ENCODE results near the gene ZNF320. TPM values are rescaled to one million over a fixed set of nuclear protein-coding genes. Genes with fewer than 3 reads are reported as not detected.

ZNF320 gene
- total and polyA plus RNA-seq, 10 of the 15 experiments (the other 5 are each of a cell fraction or from before 2014, with no cell fraction given): 0.48 to 9.3 (median 1.3) TPM

DNA sequence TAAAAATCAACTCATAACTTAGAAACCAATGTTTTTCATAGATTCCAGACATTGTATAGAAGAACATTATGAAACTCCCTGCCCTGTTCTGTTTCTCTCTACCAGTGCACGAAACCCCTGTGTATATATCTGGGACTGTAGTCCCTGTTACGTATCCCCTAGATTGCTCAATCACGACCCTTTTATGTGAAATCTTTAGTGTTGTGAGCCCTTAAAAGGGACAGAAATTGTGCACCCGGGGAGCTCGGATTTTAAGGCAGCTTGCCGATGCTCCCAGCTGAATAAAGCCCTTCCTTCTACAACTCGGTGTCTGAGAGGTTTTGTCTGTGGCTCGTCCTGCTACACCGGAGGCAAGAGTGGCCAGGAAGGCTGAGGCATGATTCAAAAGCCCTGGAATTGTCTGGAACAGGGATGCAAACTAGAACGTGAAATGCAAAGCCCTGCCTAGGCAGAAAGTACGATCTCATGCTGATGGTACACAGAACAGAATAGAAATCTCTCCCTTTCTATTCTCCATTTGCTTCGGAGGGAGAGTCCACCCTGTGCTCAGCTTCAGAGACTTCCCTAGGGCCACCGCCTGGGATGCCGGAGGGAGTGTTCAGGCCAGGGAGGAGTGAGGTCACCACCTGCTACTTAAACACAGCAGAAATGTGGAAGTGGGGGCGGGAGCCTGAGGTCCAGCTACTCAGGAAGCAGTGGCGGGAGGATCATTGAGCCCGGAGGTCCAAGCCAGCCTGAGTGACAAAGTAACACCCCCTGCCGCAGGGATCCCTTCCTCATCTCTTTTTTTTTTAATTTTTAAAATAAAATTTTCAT, 26.6 kb upstream of the ZNF320 start:
- SMC1A ChIA-PET (ENCODE audit: uncharacterized antibody, unreplicated experiment): no interaction called here
- POLR2A ChIA-PET: no interaction called here
- BruUV-seq (replicated peaks): no TSS peak
- Histone ChIP-seq H2AFZ (ENCODE audit: control insufficient read depth, low read depth, low read length) (peak overlapping the region; percentile 8; the same call in 1 of the 2 replicates), H3K79me2 (ENCODE audit: control insufficient read depth, insufficient read depth, low read length) (no peaks in the 10 kb centered on the region; the same call in 1 of the 2 replicates), H3K4me2 (ENCODE audit: control insufficient read depth, insufficient read depth) (no peak overlapping the region; the same call in 1 of the 2 replicates), H3K36me3 (ENCODE audit: control insufficient read depth in 2 of 2, insufficient read depth in 2 of 2, low read length in 1 of 2) (peaks cover 0 to under 1% of the 10 kb centered on the region in 2 experiments; a peak in 2 of 4 replicates), H4K20me1 (ENCODE audit: control insufficient read depth, insufficient read depth) (no peaks in the 10 kb centered on the region), H3K9me3 (replicated peaks; ENCODE audit: control insufficient read depth, insufficient read depth, low read length) (no peaks in the 10 kb centered on the region; the same call in 1 of the 3 replicates), H3K27ac (ENCODE audit: control insufficient read depth, insufficient read depth) (no peak overlapping the region), H3K4me3 (peak overlapping the region; percentile 92), H3K4me1 (ENCODE audit: control insufficient read depth, insufficient read depth, low read length) (peaks cover 3% of the 10 kb centered on the region; the same call in 1 of the 2 replicates), H3K9ac (ENCODE audit: control insufficient read depth, insufficient read depth, low read length) (no peak overlapping the region), H3K27me3 (replicated peaks in 1 of 2; ENCODE audit: control insufficient read depth in 2 of 2, insufficient read depth in 2 of 2, low read length in 1 of 2) (no peaks in the 10 kb centered on the region)
- DNase-seq (ENCODE audit: low read depth, low spot score): no peak
- intact Hi-C loops (cut with micrococcal nuclease; ENCODE audit: unreplicated experiment) (no loop called here), in situ Hi-C loops (cut with MboI) (no loop called here)
- CTCF ChIA-PET: no interaction called here
- ATAC-seq: no peak
- RAD21 ChIA-PET (ENCODE audit: unreplicated experiment): no interaction called here
- no peak for FAIRE-seq
- WGBS (ENCODE audit: insufficient coverage, insufficient replicate concordance, low lambda C conversion rate, missing lambda C conversion rate): 90% methylated on average over 18 of the region's 18 CpGs
- TF ChIP-seq IRF3 (IDR thresholded peaks at IDR 0.05) (no peak), NR2C1 (IDR thresholded peaks at IDR 0.05) (no peak), NR2C2 (IDR thresholded peaks at IDR 0.05; ENCODE audit: borderline replicate concordance, control insufficient read depth, insufficient read length, low read depth) (no peak), HCFC1 (IDR thresholded peaks at IDR 0.05; ENCODE audit: low read length) (no peak), SIN3A (IDR thresholded peaks at IDR 0.05; ENCODE audit: low read depth, low read length) (no peak), RAD51 (IDR thresholded peaks at IDR 0.05) (no peak), RBBP5 (conservative IDR thresholded peaks at IDR 0.05) (no peak), ZBTB4 (CRISPR knock-in tag; IDR thresholded peaks at IDR 0.05) (no peak)
- TF ChIP-seq, protein P1, sequence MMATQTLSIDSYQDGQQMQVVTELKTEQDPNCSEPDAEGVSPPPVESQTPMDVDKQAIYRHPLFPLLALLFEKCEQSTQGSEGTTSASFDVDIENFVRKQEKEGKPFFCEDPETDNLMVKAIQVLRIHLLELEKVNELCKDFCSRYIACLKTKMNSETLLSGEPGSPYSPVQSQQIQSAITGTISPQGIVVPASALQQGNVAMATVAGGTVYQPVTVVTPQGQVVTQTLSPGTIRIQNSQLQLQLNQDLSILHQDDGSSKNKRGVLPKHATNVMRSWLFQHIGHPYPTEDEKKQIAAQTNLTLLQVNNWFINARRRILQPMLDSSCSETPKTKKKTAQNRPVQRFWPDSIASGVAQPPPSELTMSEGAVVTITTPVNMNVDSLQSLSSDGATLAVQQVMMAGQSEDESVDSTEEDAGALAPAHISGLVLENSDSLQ (IDR thresholded peaks at IDR 0.05): no peak
- TF ChIP-seq, protein P2, sequence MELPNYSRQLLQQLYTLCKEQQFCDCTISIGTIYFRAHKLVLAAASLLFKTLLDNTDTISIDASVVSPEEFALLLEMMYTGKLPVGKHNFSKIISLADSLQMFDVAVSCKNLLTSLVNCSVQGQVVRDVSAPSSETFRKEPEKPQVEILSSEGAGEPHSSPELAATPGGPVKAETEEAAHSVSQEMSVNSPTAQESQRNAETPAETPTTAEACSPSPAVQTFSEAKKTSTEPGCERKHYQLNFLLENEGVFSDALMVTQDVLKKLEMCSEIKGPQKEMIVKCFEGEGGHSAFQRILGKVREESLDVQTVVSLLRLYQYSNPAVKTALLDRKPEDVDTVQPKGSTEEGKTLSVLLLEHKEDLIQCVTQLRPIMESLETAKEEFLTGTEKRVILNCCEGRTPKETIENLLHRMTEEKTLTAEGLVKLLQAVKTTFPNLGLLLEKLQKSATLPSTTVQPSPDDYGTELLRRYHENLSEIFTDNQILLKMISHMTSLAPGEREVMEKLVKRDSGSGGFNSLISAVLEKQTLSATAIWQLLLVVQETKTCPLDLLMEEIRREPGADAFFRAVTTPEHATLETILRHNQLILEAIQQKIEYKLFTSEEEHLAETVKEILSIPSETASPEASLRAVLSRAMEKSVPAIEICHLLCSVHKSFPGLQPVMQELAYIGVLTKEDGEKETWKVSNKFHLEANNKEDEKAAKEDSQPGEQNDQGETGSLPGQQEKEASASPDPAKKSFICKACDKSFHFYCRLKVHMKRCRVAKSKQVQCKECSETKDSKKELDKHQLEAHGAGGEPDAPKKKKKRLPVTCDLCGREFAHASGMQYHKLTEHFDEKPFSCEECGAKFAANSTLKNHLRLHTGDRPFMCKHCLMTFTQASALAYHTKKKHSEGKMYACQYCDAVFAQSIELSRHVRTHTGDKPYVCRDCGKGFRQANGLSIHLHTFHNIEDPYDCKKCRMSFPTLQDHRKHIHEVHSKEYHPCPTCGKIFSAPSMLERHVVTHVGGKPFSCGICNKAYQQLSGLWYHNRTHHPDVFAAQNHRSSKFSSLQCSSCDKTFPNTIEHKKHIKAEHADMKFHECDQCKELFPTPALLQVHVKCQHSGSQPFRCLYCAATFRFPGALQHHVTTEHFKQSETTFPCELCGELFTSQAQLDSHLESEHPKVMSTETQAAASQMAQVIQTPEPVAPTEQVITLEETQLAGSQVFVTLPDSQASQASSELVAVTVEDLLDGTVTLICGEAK (IDR thresholded peaks at IDR 0.05; ENCODE audit: borderline replicate concordance): no peak

Measured in GM12878 (cell line).